Spleen (tissue), 7 donors: ENCODE measurements around the gene GAS2.

Experiments
- POLR2A ChIP-seq, 3 donors: fragments of 450-650 bp; IDR thresholded peaks; one replicate each; pipeline ENCODE4 v1.5.1; 2017; ENCODE audit warnings: antibody characterized with exemption in 3 of 3, mild to moderate bottlenecking in 1 of 3
- TF ChIP-seq, protein P1 (sequence below), 11 experiments: fragments of 200-600 bp in 7 of 11; fragments of 450-650 bp in 4 of 11; sonication (generic) in 4 of 11; IDR thresholded peaks in 8 of 11; conservative IDR thresholded peaks in 3 of 11; 1 replicate in 7 of 11; 2 replicates in 4 of 11; pipeline versions ENCODE4 v1.4.0 to v1.8.0; 2016 to 2021; ENCODE audit warnings: antibody characterized with exemption in 11 of 11, inconsistent platforms in 4 of 11, mild to moderate bottlenecking in 1 of 11
- donor health status: DM: no; HTN: no; CAD: no; lungs with moderate emphysema.
- donor health status: DM: no; HTN: no; CAD: no.
- donor health status: DM: no; HTN: no; CAD: no.

GRCh38 chr11:22671751-22672150, 5.3 kb downstream of the GAS2 start:
- TF ChIP-seq, protein P1, sequence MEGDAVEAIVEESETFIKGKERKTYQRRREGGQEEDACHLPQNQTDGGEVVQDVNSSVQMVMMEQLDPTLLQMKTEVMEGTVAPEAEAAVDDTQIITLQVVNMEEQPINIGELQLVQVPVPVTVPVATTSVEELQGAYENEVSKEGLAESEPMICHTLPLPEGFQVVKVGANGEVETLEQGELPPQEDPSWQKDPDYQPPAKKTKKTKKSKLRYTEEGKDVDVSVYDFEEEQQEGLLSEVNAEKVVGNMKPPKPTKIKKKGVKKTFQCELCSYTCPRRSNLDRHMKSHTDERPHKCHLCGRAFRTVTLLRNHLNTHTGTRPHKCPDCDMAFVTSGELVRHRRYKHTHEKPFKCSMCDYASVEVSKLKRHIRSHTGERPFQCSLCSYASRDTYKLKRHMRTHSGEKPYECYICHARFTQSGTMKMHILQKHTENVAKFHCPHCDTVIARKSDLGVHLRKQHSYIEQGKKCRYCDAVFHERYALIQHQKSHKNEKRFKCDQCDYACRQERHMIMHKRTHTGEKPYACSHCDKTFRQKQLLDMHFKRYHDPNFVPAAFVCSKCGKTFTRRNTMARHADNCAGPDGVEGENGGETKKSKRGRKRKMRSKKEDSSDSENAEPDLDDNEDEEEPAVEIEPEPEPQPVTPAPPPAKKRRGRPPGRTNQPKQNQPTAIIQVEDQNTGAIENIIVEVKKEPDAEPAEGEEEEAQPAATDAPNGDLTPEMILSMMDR (IDR thresholded peaks at IDR 0.05 in 8 of 11, conservative IDR thresholded peaks at IDR 0.05 in 3 of 11): no peak
- TF ChIP-seq POLR2A (IDR thresholded peaks at IDR 0.05): no peak
